VCaP (cell line): Measurements from ENCODE around the gene LHCGR.

Source experiments
- H3K27ac ChIP-seq: fragments of 450-650 bp; 2 replicates; pipeline ENCODE4 v1.5.1; 2017
- CTCF ChIP-seq: fragments of 450-650 bp; conservative IDR thresholded peaks from 2 replicates; pipeline ENCODE4 v1.5.1; 2017; ENCODE audit warnings: mild to moderate bottlenecking, moderate library complexity

LHCGR gene

GRCh38 chr2:48755473-48755872 is at the start of gene LHCGR:
Gene LHCGR (minus strand): TSS chr2:48755724. CDS start chr2:48755671, 53 bp downstream.
- TF ChIP-seq CTCF = no peak
- H3K27ac ChIP-seq = no peak within 1 kb of the TSS

DNA sequence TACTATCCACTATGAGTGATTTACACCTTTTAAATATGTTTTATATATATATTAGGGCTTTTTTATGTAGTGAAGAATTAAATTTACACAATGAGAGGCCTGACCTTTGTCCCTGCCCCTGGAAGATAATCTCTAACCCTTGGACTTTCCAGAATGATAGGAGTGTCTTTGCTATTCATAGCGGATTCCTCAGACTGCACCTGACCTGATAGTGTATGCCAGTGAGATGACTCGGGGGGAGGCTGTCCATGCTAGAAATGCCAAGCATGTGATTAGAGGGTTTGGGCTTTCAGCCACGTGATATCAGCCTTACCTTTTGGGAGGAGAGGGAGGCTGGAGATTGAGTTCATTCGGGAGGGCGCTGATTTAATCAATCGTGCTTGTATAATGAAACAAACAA is 44.1 kb upstream of the LHCGR start:
- TF ChIP-seq CTCF = no peak
- no peak overlapping the region for H3K27ac ChIP-seq

DNA sequence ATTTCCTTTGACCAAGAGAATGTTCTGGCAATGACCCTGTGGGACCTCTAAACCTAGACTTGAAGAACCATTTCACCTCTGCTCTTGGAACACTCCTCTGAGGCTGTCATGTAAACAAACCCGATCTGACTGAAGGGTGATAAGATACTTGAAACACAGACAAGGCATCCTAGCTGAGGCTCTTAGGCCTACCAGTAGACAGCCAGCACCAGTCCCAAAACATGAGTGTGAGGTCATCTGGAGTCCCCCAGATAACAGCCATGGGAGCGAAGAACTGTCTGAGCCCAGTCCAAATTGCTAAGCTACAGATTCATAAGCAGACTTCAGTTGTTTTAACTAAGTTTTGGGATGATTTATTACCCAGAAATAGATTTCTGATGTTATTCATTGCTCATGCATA is 39.5 kb upstream of the LHCGR start:
- TF ChIP-seq CTCF = no peak
- no peak overlapping the region for H3K27ac ChIP-seq

DNA sequence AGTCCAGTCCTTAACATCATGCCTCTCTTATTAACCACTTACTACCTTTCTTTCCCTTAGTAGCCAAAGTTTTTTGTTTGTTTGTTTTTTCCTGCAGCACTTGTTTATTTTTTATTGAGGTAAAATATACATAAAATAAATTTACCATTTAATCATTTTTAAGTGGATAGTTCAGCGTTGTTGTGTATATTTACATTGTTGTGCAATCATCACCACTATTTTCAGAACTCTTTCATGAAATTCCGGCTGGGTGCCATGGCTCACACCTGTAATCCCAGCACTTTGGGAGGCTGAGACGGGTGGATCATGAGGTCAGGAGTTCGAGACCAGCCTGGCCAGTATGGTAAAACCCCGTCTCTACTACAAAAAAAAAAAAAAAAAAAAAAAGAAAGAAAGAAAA is 38.1 kb upstream of the LHCGR start:
- TF ChIP-seq CTCF = no peak
- H3K27ac ChIP-seq = no peak overlapping the region

GRCh38 chr2:48792030-48792429 is 36.5 kb upstream of the LHCGR start:
- no peak for TF ChIP-seq CTCF
- H3K27ac ChIP-seq = no peak overlapping the region

DNA sequence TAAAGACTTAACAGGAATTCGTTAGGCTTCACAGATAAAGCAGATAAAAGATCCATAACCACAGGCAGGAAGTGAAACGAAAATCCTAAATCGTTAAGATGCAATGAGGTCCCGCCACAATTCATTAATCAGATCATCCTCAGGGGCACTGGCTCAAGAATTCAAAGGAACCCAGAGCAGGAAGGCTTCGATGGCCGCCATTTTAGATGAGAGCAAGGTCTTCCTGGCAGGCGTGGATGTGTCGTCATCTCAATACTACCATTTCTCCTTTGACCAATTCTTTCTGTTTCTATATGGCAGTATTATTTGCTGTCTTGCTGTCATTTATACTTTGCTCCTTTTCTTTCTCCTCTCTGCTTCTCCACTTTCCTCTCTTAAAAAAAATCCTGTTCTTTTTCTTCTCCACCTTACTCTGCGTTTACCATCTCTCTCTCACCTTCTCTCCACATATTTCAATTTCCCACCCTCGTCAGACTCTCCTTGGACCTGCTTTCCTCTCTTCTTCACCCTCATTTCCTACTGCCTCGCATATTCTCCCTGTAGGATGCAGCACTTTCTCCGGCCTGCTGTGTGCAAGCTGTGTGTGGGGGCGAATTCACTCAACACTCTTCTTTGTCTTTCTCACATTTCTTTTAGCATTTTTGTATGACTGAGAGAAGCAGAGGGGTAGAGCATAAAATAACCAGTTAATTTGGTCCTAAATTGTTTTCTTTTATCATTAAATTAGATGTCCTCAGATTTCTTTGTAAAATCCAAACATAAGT is 35.1 kb upstream of the LHCGR start:
- no peak for TF ChIP-seq CTCF
- H3K27ac ChIP-seq = no peak overlapping the region

- no peak for TF ChIP-seq CTCF
- no peak overlapping the region for H3K27ac ChIP-seq
These were observed 32.1 kb upstream of the LHCGR start for GRCh38 chr2:48787580-48787979.
